Right cardiac atrium (tissue), 5 donors: ENCODE results near the gene PLA2G4A. TPM values are rescaled to one million over a fixed set of nuclear protein-coding genes. Genes with fewer than 3 reads are reported as not detected.

Source experiments
- ATAC-seq, 2 donors: fragments of 200-7000 bp; cut with Tn5 transposase; one replicate each; pipeline versions ENCODE4 v1.8.0 to v1.9.1; 2020; ENCODE audit warnings: moderate library complexity in 2 of 2, mild to moderate bottlenecking in 1 of 2
- DNase-seq, 3 donors: peaks; one replicate each; pipeline ENCODE4 v3.0.0-alpha.2; 2020
- H3K27ac ChIP-seq: one replicate; pipeline ENCODE4 v1.5.1; 2013; ENCODE audit warnings: mild to moderate bottlenecking, low read length, control low read depth, moderate library complexity
- H3K27me3 ChIP-seq: one replicate; pipeline ENCODE4 v1.6.1; 2013; ENCODE audit not compliant: control insufficient read depth, insufficient read depth
- H3K4me1 ChIP-seq: one replicate; pipeline ENCODE4 v1.6.1; 2013; ENCODE audit warnings: low read length; ENCODE audit not compliant: control insufficient read depth, insufficient read depth
- H3K4me3 ChIP-seq: one replicate; pipeline ENCODE4 v1.5.1; 2013; ENCODE audit warnings: low read length, control low read depth
- H3K9me3 ChIP-seq: one replicate; pipeline ENCODE4 v1.6.1; 2013; ENCODE audit warnings: low read length; ENCODE audit not compliant: control insufficient read depth
- WGBS: extraction: QIAGEN DNeasy Blood & Tissue Kit; methylation state at CpG from one replicate; pipeline ENCODE4 v1.1.7; 2013; 5-methylcytosine and 5-hydroxymethylcytosine counted together
- intact Hi-C, 4 donors: fragments of 100-400 bp; cut with DNase I; formaldehyde crosslinking; loops; one replicate each; pipeline versions ENCODE4 v1.11.0 to v1.14.0; 2022 to 2023
- polyA plus RNA-seq: library from polyadenylated mRNA; stranded (reverse); fragments of 200-250 nt; gene quantifications from one replicate; pipeline ENCODE4 v1.2.3, GENCODE V29; 2013
- total RNA-seq, 4 donors: library from RNA; stranded (reverse); fragmentation: NEBNext Ultra II Directional; extraction: Animal tissue kit (Norgen Biotek cat#: 25700); gene quantifications; one replicate each; pipeline ENCODE4 v1.2.1, GENCODE V29; 2021
- donor health status: healthy with polysubstance abuse.
- donor health status: DM: no; HTN: yes; CAD: no.
- donor health status: DM: no; HTN: no; CAD: no.
- donor health status: DM: no; HTN: yes; CAD: no; lungs with severe emphysema.
- donor health status: DM: yes; HTN: yes; CAD: no.

The PLA2G4A gene
- total and polyA plus RNA-seq, 5 donors: 3.2 to 8.4 (median 6.7) TPM

DNA sequence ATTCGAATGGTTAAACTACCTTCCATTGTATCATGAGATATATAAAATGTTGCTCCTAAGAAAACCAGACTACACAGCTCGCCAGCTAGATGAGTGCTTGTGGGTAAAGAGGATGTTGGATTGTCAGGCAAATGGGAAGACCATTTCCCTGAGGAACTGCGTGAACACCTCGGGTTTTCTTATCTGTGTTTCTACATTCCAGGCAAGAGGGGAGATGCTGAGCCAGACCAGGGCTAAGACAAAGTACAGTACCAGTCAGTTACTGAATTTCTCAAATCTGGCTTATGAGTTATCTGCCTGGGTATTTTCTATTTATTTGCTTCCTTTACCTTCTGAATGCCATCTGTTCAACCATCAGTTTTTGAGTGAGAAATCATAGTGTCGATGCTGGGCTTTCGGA lies 170.8 kb downstream of the PLA2G4A start:
- WGBS: 62% methylated on average over 6 of the region's 6 CpGs
- intact Hi-C loops: no loop called here
- H3K27ac ChIP-seq: no peak overlapping the region
- H3K27me3 ChIP-seq: no peaks in the 10 kb centered on the region
- no peak for ATAC-seq
- no peaks in the 10 kb centered on the region for H3K4me1 ChIP-seq
- H3K9me3 ChIP-seq: no peaks in the 10 kb centered on the region
- DNase-seq: no peak
- H3K4me3 ChIP-seq: no peak overlapping the region

DNA sequence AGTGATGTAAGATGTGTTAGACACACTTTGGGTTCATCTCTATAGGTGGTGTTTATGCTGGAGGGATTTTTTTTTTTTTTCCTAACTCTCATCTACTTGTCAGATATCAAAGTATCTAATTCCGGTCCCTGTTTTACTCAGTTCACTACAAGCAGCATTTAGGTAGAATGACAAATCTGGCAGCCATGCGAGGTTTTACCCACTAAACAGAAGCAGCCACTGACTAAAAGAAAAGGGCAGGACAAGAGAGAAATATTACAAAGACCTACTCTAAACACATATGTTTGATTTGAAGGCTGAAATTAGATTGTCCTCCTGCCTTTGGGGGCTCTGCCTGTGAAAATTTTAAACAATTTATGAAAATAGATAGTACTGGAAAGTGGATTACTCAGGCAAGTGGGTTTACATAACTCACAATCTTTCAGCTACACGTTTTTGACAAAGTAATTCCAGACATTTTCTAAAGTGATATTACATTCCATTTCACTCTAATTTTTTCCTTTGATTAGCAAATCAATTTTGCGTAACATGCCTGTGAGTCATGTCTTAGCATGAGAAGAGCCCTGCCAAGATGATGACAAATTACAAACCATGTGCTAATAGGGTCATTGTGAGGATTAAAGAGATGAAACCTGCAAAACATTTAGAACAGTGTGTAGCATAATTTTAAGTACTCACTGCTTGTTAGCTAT lies 172.6 kb downstream of the PLA2G4A start:
- Histone ChIP-seq H3K4me1 (no peaks in the 10 kb centered on the region), H3K4me3 (no peak overlapping the region), H3K9me3 (no peaks in the 10 kb centered on the region), H3K27ac (no peak overlapping the region), H3K27me3 (no peaks in the 10 kb centered on the region)
- whole genome bisulfite sequencing: 62% methylated on average over 4 of the region's 4 CpGs
- ATAC-seq (no peak), DNase-seq (no peak)
- intact Hi-C loops: no loop called here

DNA sequence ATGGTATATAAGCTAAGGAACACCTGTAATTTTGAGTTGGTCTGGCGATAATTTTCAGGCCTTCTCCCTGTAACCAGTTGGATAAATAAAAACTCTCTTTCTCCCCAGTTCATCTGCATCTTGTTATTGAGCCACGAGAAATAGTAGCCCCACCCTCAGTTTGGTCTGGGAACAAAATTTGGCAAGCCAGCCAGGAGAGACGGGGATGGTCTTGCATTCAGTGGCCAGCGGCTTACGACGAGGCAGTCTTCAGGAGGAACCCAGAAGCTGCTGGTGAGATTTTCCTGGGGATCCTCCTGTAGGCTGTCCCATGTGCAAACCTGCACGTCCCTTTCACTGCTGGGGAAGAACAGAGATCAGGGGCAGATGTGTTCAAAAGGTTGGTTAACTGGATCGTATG lies 174.6 kb downstream of the PLA2G4A start:
- no peak overlapping the region for H3K27ac ChIP-seq
- WGBS: 90% methylated on average over 8 of the region's 8 CpGs
- DNase-seq: no peak
- H3K4me1 ChIP-seq: no peaks in the 10 kb centered on the region
- H3K4me3 ChIP-seq: no peak overlapping the region
- H3K9me3 ChIP-seq: no peaks in the 10 kb centered on the region
- H3K27me3 ChIP-seq: no peaks in the 10 kb centered on the region
- intact Hi-C loops: no loop called here
- no peak for ATAC-seq

DNA sequence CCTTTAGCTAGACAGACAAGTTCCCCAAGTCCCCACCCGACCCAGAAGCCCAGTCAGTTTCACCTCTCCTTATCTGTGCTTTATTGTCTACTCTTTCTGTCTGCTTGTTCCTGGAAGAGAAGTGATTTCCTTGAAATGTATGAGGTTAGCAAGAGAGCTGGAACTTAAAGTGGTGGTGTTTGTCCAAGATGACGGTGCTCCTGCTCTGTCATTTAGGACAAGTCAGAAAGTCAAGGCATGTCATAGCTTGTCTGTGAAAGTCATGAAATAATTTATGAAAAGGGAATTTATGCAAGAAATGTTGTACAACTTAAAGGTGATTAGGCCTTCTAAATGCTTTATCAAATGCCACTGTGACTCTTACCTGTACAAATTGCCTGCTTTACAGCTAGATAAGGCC lies 178.1 kb downstream of the PLA2G4A start:
- no peaks in the 10 kb centered on the region for H3K4me1 ChIP-seq
- no peaks in the 10 kb centered on the region for H3K27me3 ChIP-seq
- intact Hi-C loops: no loop called here
- no peak overlapping the region for H3K4me3 ChIP-seq
- ATAC-seq (no peak), DNase-seq (no peak)
- H3K9me3 ChIP-seq: no peaks in the 10 kb centered on the region
- WGBS: 67% methylated on average over 2 of the region's 2 CpGs
- H3K27ac ChIP-seq: no peak overlapping the region

DNA sequence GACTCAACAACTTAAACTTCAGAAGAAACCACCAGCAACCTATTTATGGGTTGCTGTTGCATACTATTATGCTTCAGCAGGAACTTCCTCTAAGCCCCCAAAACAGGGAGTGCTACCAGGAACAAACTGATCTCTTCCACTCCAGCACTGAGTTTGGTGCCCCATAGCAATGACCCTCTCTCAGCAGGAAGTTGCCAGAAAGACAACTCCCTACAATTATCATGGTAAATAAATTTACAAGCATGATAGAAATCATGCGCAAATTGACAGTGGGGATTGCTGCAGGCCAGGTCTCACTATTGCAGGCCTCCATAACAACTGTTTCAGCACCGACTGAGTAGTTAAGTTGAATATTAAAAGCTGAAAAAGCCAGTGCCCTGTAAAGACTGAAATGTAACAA lies 180.6 kb downstream of the PLA2G4A start:
- H3K4me1 ChIP-seq: no peaks in the 10 kb centered on the region
- no peak overlapping the region for H3K27ac ChIP-seq
- H3K9me3 ChIP-seq: no peaks in the 10 kb centered on the region
- no peak for DNase-seq
- 82% methylated on average over 2 of the region's 2 CpGs for WGBS
- ATAC-seq: no peak
- no peak overlapping the region for H3K4me3 ChIP-seq
- intact Hi-C loops: no loop called here
- H3K27me3 ChIP-seq: no peaks in the 10 kb centered on the region

DNA sequence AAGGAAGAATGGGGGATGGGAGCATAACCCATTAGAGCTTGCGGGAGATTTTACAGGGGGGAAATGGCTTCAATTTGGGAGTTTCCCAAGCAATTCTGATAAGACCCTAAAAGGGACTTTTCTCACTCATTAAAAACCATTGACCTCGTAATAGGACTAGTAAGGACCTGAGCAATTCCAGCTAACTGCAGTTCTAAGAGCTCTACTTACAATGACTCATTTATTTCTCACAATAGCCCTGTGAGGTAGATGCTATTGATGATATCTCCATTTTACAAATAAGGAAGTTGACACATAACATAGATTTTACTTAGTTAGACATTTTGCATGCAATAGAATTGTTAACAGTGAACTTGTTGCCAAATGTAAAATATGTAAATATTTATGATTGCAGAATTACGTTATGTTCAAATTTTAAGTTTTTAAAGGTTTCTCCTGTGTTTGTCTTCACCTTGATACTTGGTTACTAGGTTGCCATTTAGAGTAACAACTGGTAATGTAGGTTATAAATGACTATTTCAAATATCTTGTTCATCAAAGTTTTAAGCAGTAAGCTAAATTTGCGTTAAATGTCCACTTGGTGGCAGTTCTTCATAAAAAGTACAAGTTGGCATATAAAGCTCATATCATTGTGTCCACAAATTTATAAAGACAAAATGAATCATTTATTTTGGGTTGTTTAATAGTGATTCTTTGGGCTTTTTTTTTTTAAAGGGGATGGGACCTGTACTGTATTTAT lies 182.0 kb downstream of the PLA2G4A start:
- Histone ChIP-seq H3K9me3 (no peaks in the 10 kb centered on the region), H3K4me1 (no peaks in the 10 kb centered on the region), H3K27ac (no peak overlapping the region), H3K27me3 (no peaks in the 10 kb centered on the region), H3K4me3 (no peak overlapping the region)
- ATAC-seq: no peak
- DNase-seq: no peak
- intact Hi-C loops: no loop called here
- WGBS: 79% methylated on average over 4 of the region's 4 CpGs

- Histone ChIP-seq H3K4me1 (no peaks in the 10 kb centered on the region), H3K9me3 (no peaks in the 10 kb centered on the region), H3K27me3 (no peaks in the 10 kb centered on the region), H3K4me3 (no peak overlapping the region), H3K27ac (no peak overlapping the region)
- intact Hi-C loops: no loop called here
- WGBS: 82% methylated on average over 5 of the region's 5 CpGs
- no peak for ATAC-seq
- no peak for DNase-seq
Measured at GRCh38 chr1:187013582-187014200, 184.9 kb downstream of the PLA2G4A start.

DNA sequence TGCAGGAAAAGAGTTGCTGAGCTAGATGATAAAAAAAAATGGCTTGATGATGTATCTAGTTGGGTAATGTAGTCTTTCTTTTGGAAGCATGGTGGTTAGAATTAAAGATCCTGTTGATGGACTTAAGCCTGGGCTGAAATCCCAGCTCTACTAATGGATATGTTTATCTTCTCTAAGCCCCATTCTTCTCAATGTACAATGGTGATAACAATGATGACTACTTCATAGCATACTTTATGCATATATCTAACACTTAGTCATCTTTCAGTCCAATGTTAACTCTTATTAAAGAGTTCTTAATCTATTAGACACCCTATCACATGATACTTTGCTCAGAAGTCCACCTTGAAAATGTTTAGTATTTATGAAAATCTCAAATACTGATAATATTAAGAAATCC lies 189.5 kb downstream of the PLA2G4A start:
- Histone ChIP-seq H3K4me3 (no peak overlapping the region), H3K27me3 (no peaks in the 10 kb centered on the region), H3K4me1 (no peaks in the 10 kb centered on the region), H3K9me3 (no peaks in the 10 kb centered on the region), H3K27ac (no peak overlapping the region)
- intact Hi-C loops: no loop called here
- DNase-seq (no peak), ATAC-seq (no peak)

DNA sequence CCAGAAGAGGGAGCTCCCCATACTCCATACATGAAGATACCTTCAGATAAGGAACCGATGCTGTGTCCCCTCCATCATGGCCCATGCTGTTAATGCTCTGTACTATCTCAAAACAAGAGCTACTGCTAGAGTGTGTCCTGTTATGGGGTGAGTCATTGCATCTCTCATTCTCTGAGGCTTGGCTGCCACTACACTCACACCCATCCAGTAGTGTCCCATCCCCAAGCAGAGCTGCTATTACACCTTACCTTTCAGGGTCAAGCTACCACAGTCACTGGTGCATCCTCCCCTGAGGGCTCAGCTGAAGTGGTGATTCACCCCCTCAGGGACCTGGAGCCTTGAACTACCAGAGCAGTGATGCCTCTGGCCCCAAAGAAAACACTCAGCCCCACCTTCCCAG lies 198.5 kb downstream of the PLA2G4A start:
- H3K27me3 ChIP-seq: no peaks in the 10 kb centered on the region
- intact Hi-C loops: no loop called here
- DNase-seq: no peak
- peaks cover 7% of the 10 kb centered on the region for H3K9me3 ChIP-seq
- WGBS: 80% methylated on average over 1 of the region's 1 CpG
- no peak overlapping the region for H3K4me3 ChIP-seq
- no peak overlapping the region for H3K27ac ChIP-seq
- no peak for ATAC-seq
- H3K4me1 ChIP-seq: no peaks in the 10 kb centered on the region

DNA sequence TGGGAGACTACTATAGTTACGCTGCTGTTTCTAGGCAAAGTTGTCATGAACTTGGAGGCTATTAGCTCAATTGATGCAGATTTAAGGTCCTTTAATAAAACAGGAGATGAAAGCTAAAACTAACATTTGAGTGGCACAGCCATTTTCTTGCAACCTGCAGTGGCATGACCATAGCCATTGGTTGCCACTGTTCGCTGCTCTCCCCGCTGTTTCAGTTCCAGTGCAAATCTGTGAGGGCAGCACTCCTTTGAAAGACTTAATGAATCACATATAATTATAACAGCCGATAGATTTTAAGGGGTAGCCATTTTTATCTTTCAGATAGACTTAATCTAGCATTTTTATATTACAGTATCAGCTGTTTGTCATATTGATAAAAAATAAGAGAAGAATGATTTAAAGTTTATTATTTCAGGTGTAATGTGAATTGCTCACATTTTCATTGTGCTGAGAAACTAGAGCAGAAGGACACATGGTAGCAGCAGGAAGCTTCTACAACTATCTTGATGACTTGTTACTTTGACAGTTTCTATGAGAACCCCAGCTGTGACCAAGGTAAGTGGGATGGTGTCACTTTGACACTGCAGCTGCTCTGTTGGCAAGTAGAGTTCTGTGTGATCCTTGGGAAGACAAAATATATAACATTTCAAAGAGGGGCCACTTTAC lies 203.7 kb downstream of the PLA2G4A start:
- H3K4me3 ChIP-seq: no peak overlapping the region
- WGBS: 90% methylated on average over 4 of the region's 4 CpGs
- peaks cover 4% of the 10 kb centered on the region for H3K9me3 ChIP-seq
- no peak for DNase-seq
- no peak for ATAC-seq
- no peaks in the 10 kb centered on the region for H3K4me1 ChIP-seq
- H3K27ac ChIP-seq: no peak overlapping the region
- intact Hi-C loops: no loop called here
- H3K27me3 ChIP-seq: no peaks in the 10 kb centered on the region
